GM18867 (cell line): ENCODE data around the gene SLC2A14.
"Not testable (repeated sequence)": the region's sequence is repeated elsewhere in the genome, so short reads cannot be mapped to it uniquely, and the experiment has no call there.

Experiments used
- ATAC-seq: cut with Tn5 transposase; IDR thresholded peaks from one replicate; pipeline ENCODE4 v1.9.1; 2021; ENCODE audit warnings: mild to moderate bottlenecking, moderate library complexity; ENCODE audit not compliant: unreplicated experiment

The SLC2A14 gene

GRCh38 chr12:7872566-7873319 is at the start of gene SLC2A14:
Gene SLC2A14, minus strand, starts transcription at chr12:7872915. Its CDS starts 3,035 bp downstream, at chr12:7869880.
- no peak for ATAC-seq

DNA sequence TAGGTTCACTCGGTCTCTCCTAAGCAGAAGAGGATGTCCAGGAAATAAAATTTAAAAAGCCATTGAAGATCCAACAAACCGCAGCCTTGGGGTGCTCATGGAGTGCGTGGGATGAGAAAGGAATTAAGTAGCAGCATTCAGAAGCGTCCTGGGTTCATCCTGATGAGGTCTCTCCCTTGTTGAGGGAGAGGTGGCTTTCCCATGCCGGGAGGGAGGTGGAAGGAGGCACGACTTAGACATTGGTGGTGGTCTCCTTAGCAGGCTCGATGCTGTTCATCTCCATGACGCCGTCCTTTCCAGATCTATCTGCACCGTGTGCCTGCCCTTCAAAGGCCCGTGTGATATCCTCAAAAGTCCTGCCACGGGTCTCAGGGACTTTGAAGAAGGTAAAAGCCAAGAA is 48.5 kb upstream of the SLC2A14 start:
- ATAC-seq = not testable (repeated sequence)

GRCh38 chr12:7918268-7918590 is 45.5 kb upstream of the SLC2A14 start:
- ATAC-seq = not testable (repeated sequence)

- ATAC-seq = no peak
These were observed 44.9 kb upstream of the SLC2A14 start for GRCh38 chr12:7917392-7918267.

- no peak for ATAC-seq
These were observed 44.2 kb upstream of the SLC2A14 start for GRCh38 chr12:7916936-7917335.

GRCh38 chr12:7915661-7916403 is 43.1 kb upstream of the SLC2A14 start:
- ATAC-seq = no peak

DNA sequence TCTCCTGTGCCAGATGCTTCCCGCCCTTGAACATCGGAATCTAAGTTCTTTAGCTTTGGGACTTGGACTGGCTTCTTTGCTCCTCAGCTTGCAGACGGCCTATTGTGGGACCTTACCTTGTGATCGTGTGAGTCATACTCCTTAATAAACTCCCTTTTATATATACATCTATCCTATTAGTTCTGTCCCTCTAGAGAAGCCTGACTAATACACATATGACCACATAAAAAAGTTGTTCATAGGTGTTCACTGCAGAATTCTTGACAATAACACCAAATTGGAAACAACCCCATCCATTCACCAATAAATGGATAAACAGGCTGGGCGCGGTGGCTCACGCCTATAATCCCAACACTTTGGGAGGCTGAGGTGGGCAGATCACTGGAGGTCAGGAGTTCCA is 37.4 kb upstream of the SLC2A14 start:
- ATAC-seq = not testable (repeated sequence)

- no peak for ATAC-seq
These were observed 34.3 kb upstream of the SLC2A14 start for GRCh38 chr12:7907009-7907408.

- not testable (repeated sequence) for ATAC-seq
These were observed 33.6 kb upstream of the SLC2A14 start for GRCh38 chr12:7906303-7906702.

DNA sequence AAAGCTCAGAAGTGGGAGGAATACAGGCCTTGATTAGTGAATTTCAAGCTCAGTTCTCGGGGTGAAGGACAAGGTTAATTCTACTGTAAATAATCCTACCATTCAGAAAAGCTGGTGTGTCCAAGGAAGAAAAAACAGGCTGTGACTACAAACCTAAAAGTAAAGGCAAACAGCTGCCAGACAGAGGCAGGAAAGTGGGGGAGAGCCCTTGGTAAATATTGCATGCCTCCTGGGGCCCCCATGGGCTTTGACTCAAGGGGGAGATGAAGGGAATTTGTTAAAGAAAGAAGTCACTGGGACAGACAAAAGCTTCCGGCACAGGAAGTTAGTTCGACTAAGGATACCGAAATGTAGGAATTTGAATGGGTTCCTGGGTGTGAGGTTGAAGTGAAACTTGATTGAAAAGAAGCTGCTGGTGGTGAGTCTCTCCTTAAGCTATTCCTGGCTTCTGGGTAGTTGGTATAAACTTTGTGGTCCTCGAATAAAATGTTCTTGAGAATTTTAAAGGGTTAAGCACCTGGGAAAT is 32.9 kb upstream of the SLC2A14 start:
- ATAC-seq = not testable (repeated sequence)

- ATAC-seq = no peak
These were observed 32.4 kb upstream of the SLC2A14 start for GRCh38 chr12:7905071-7905470.

- ATAC-seq = not testable (repeated sequence)
These were observed 29.7 kb upstream of the SLC2A14 start for GRCh38 chr12:7902416-7902815.

- no peak for ATAC-seq
These were observed 27.0 kb upstream of the SLC2A14 start for GRCh38 chr12:7899755-7900154.

DNA sequence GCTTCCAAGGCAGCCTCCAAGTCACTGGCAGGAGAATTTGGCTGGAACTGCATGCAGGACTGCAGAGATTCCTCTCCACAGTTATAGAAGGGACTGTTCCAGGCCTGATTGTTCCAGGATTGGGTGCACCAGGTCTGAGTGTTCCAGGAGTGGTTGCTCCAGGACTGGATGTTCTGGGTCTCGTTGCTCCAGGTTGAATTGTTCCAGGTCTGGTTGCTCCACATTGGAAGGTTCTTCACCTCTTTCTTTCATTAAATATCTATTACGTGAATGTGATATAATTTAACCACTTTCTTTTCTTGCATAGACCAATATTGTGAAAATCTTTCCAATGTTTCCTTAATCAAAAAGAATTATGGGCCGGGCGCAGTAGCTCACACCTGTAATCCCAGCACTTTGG is 24.0 kb upstream of the SLC2A14 start:
- not testable (repeated sequence) for ATAC-seq

DNA sequence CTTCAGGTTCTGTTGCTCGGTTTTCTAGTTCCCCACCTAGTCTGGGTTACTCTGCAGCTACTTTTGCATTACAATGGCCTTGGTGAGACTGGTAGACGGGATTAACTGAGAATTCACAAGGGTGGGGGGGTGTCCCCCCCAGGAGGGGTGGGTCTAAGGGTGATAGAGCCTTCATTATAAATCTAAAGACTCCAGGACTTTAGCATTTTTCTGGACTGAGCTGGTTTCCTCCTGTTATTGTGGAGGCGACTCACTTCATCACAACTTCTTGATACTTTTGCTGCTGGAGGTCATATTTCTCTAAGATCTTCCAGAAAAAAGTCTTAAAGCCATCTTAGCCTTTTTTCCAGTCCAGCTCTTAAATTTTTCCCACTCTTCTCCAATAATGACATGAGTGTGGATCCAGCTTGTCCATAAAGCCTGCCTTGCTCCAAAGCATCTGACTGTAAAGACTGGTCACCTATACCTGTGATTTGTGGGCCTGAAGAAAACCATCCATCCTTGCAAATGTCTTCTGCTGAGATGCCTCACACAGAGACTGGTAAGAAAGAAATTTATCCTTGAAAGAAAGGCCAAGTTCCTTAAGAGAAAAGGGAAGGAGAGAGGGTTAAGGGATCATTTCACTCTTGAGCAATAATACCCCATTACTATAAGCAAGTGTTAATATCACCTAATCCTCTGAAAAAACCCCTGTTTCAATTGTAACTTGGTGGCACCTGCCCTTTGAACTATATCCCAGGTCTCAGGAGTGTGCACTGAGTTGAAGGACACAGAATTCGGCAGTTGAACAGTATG is 19.7 kb upstream of the SLC2A14 start:
- ATAC-seq = no peak

DNA sequence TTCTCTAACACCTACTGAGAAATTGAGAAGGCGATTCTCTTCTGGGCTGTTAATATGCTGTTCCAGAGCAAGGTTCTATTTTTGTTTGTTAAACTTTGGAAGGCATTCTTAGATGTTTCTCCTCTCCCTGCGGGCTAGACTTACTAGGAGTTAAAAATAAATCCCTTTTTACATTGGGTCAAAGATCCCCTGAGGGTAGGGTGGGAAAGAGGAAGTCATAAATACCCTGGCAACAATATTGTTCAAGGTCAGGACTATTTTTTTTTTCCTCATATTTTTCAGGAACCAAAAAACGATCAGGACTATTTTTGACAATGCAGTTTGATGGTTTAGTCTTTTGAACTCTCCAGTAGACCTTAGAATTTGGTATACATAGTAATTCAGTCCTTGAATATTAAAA is 12.0 kb upstream of the SLC2A14 start:
- no peak for ATAC-seq

GRCh38 chr12:7881736-7882120 is 9.0 kb upstream of the SLC2A14 start:
- not testable (repeated sequence) for ATAC-seq

DNA sequence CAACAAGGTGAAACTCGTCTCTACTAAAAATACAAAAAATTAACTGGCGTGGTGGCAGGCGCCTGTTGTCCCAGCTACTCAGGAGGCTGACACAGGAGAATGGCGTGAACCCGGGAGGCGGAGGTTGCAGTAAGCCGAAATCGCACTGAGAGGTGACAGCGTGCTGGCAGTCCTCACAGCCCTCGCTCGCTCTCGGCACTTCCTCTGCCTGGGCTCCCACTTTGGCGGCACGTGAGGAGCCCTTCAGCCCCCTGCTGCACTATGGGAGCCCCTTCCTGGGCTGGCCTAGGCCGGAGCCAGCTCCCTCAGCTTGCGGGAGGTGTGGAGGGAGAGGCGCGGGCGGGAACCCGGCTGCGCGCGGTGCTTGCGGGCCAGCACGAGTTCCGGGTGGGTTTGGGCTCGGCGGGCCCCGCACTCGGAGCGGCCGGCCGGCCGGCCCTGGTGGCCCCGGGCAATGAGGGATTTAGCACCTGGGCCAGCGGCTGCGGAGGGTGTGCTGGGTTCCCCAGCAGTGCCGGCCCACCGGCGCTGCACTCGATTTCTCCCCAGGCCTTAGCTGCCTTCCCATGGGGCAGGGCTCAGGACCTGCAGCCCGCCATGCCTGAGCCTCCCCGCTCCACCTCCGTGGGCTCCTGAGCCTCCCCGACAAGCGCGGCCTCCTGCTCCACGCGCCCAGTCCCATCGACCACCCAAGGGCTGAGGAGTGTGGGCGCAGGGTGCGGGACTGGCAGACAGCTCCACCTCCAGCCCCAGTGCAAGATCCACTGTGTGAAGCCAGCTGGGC is 8.4 kb upstream of the SLC2A14 start:
- not testable (repeated sequence) for ATAC-seq

DNA sequence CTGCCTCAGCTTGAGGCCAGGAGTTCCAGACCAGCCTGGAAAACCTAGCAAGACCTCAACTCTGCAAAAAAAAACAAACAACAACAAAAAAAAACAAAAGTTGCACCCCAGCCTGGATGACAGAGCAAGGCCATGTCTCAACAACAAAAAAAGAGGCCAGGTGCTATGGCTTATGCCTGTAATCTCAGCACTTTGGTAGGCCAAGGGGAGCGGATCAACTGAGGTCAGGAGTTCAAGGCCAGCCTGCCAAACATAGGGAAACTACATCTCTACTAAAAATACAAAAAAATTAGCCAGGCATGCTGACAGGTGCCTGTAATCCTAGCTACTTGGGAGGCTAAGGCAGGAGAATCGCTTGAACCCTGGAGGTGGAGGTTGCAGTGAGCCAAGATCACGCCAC is 6.5 kb upstream of the SLC2A14 start:
- ATAC-seq = no peak

DNA sequence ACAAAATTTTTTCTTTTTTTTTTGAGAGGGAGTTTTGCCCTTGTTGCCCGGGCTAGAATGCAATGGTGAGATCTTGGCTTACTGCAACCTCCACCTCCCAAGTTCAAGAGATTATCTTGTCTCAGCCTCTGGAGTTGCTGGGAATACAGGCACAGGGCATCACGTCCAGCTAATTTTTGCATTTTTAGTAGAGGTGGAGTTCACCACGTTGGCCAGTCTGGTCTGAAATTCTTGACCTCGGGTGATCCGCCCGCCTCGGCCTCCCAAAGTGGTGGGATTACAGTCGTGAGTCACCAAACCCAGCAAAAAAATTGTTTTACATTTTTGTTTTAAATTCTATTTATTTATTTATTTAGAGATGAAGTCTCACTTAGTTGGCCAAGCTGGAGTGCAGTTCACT is 4.7 kb upstream of the SLC2A14 start:
- ATAC-seq = no peak
